GM21619 (cell line): ENCODE results near the gene SSR4.

Experiments used
- ATAC-seq: cut with Tn5 transposase; IDR thresholded peaks from one replicate; pipeline ENCODE4 v1.9.1; 2021; ENCODE audit not compliant: unreplicated experiment

The SSR4 gene

GRCh38 chrX:153769158-153769864, 25.2 kb upstream of the SSR4 start:
- no peak for ATAC-seq

DNA sequence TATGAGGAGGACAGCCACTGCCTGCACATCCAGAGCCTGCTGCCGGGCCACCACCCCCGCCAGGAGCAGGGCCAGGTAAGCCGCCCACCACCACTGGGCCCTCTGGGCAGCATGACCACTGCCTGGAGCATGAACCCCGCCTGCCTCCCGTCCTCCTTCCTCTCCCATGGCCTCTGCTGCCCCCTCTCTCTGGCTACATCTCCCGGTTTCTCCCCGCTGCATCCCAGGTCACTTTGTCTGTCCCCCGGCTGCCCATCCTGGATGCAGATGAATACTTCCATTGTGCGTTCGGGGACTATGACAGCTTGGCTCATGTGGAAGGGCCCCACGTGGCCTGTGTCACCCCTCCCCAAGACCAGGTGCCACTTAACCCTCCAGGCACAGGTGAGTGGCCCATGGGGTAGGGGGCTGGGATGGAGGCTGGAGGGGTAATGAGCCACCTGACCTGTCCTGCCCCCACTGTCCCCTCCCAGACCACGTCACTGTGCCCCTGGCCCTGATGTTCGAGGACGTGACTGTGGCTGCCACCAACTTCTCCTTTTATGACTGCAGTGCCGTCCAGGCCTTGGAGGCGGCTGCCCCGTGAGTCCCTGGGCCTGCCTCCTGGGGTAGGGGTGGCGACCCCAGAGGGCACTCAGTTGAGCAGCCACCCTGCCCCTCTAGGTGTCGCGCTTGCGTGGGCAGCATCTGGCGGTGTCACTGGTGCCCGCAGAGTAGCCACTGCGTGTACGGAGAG, 24.4 kb upstream of the SSR4 start:
- ATAC-seq = no peak

- no peak for ATAC-seq
Measured at GRCh38 chrX:153770601-153771414, 23.7 kb upstream of the SSR4 start.

DNA sequence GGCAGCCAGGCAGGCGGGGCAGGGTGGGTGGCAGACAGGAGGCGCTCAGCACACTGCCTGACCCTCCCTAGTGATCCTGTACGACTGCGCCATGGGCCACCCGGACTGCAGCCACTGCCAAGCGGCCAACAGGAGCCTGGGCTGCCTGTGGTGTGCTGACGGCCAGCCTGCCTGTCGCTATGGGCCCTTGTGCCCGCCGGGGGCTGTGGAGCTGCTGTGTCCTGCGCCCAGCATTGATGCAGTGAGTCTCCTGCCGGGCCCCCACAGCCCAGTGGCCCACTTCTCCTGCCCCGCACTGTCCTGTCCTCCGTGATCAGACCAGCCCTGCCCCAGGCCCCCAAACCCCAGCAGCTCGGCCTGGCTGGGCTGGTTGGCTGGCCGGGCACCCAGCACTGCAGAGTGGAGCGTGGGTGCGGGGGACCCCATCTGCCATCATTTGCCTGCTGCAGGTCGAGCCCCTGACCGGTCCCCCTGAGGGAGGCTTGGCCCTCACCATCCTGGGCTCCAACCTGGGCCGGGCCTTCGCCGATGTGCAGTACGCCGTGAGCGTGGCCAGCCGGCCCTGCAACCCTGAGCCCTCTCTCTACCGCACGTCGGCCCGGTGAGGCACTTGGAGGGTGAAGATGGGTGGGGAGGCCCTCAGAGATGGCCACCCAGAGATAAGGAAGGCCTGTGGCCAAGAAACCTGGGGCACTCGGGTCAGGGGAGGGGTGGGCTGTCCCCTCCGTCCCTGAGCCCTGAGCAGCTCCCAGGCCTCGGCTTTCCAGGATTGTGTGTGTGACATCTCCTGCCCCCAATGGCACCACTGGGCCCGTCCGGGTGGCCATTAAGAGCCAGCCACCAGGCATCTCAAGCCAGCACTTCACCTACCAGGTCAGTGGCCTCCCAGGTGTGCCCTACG, 22.8 kb upstream of the SSR4 start:
- ATAC-seq = no peak

DNA sequence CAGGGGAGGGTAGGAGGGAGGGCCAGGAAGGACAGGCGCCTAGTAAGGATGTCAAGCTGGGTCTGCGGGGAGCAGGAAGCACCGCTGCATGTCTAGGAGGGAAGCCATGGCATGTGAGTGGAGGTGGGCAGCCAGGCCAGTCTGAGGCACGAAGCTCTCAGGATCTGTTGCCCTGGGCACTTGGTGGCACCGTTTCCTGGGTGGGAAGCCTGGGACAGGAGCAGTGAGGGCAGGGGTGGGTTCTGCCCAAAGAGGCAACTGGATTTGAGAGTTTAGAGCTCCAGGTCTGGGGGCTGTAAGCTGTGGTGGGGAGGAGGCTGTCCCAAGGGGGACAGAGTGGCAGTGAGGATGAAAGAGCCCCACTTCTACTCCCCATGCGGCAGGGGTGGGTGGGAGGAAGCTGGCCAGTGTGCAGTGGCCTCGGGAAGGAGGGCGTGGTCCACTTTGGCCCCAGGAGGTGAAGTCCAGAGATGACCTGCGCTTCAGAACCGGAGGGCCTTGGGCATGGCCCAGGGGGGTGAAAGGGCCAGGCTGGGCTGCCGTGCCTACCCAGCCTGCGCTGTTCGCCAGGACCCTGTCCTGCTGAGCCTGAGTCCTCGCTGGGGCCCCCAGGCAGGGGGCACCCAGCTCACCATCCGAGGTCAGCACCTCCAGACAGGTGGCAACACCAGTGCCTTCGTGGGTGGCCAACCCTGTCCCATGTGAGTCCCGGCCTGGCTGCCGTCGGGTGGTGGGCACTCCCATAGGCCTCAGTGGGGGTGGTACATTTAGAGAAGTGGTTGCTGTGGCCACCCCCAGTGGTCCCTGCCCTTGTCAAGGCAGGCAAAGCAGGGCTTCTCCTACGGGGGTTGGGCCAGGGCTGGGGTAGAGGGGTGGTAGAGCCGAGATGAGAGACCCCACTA, 21.9 kb upstream of the SSR4 start:
- ATAC-seq = no peak

DNA sequence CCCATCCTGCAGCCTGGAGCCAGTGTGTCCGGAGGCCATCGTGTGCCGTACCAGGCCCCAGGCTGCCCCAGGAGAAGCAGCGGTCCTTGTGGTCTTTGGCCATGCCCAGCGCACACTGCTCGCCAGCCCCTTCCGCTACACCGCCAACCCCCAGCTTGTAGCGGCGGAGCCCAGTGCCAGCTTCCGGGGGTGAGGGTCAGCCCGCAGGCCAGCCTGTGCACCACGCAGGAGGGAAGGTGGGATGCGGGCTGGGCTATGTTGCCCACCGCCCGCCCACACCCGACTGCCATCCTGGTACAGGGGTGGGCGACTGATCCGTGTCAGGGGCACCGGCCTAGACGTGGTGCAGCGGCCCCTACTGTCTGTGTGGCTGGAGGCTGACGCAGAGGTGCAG, 21.3 kb upstream of the SSR4 start:
- no peak for ATAC-seq

DNA sequence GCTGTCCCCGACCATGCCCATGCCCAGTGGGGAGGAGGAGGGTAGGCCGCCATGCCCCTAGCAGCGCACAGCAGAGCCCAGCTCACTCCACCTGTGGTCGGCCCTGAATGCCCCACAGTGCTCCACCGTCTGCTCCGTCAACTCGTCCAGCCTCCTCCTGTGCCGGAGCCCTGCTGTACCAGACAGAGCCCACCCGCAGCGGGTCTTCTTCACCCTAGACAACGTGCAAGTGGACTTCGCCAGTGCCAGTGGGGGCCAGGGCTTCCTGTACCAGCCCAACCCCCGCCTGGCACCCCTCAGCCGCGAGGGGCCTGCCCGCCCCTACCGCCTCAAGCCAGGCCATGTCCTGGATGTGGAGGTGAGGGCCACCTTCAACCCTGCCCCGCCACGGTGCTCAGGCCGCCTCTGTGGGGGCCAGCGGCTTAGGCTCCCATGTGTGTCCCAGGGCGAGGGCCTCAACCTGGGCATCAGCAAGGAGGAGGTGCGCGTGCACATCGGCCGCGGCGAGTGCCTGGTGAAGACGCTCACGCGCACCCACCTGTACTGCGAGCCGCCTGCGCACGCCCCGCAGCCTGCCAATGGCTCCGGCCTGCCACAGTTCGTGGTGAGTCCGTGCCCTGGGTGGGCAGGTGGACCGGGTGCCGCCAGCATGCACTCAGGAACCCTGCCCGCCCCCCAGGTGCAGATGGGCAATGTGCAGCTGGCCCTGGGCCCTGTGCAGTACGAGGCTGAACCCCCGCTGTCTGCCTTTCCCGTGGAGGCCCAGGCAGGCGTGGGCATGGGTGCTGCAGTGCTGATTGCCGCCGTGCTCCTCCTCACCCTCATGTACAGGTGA, 20.5 kb upstream of the SSR4 start:
- ATAC-seq = no peak

- no peak for ATAC-seq
Measured at GRCh38 chrX:153774576-153775292, 19.7 kb upstream of the SSR4 start.

DNA sequence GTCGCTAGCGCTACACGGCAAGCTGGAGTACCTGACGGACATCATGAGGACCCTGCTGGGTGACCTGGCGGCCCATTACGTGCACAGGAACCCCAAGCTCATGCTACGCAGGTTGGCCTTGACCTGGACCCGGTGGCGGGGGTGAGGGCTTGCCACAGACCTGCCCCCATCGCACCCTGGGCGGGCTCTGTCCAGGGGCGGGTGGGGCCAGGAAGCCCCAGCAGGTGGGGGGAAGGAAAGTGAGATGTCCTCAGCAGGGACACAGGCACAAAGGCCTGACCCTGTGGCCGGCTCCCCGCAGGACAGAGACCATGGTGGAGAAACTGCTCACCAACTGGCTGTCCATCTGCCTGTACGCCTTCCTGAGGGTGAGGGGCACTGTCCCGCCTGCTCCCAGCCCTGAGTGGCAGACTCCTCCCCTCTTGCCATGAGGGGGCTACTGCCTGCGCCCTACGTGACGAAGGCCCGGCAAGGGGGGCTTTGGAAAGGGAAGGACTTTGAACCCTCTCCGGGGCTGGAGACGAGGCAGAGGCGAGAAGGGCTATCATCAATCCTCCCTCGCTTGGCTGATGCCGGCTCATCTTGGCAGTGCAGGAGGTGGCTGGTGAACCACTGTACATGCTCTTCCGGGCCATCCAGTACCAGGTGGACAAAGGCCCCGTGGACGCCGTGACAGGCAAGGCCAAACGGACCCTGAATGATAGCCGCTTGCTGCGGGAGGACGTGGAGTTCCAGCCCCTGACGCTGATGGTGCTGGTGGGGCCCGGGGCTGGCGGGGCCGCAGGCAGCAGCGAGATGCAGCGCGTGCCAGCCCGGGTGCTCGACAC, 19.0 kb upstream of the SSR4 start:
- no peak for ATAC-seq

DNA sequence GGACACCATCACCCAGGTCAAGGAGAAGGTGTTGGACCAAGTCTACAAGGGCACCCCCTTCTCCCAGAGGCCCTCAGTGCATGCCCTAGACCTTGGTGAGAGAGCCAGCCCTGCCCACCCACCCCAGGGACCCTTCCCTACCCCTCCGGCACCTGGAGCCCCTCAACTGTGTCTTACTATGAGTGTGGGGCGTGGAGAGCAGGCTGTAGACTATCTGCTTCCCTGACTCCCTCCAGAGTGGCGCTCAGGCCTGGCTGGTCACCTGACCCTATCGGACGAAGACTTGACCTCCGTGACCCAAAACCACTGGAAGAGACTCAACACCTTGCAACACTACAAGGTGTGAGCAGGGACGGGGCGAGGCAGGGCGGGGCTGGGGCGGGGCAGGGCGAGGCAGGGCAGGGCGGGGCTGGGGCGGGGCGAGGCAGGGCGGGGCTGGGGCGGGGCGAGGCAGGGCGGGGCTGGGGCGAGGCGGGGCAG, 18.3 kb upstream of the SSR4 start:
- no peak for ATAC-seq

GRCh38 chrX:153776611-153777045, 17.8 kb upstream of the SSR4 start:
- no peak for ATAC-seq

- ATAC-seq = no peak
Measured at GRCh38 chrX:153777261-153778090, 17.0 kb upstream of the SSR4 start.

GRCh38 chrX:153778181-153778580, 16.3 kb upstream of the SSR4 start:
- ATAC-seq = no peak

DNA sequence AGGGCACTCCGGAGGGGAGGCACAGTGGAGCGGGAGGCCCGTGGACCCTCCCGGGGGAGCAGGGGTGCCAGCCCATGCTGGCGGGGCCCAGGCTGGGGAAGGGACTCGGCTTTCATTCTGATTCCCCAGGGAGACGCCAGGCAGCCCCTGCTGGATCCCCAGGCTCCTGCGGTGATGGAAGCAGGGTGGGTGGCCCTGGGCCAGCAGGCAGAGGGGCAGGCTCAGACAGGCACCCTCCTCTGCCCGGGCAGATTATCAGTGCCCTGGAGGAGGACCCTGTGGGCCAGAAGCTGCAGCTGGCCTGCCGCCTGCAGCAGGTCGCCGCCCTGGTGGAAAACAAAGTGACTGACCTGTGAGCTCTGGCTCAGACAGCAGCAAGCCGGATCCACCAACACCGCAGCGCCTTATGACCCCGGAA, 15.8 kb upstream of the SSR4 start:
- ATAC-seq = no peak

DNA sequence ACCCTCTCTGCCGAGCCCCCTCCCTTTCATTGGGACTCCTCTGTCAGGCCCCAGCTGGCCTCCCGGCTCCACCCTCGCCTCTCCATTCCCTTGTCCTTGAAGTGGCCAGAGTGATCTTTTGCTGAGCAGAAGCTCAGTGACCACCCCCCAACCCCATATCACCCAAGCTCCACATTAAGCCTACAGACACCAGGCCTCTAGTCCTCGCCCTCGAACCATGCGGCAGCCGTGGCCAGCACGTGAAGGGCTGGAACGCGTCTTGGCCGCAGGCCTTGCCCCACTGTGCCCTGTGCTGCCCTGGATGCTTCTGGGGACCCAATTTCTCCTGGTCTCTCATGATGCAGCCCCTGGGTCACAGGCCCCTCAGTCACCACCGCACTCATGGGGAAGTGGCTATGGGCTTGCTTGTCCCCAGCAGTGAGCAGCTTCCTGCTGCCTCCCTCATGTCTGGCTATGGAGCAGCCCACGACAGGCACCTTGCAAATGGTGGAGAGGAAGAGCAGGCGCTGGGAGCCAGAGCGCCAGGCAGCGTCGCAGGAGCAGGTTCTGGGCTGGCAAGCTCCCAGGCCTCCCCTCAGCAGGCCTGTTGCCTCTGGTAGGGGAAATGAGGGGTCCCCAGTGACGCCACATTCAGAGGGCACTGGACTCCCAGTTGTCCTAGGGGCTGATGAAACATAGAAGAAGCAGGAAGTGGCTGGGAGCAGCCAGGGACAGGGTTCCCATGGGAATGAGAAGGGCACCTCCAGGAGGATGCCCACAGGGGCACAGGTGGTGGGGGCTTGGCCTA, 14.4 kb upstream of the SSR4 start:
- ATAC-seq = no peak
